HG03095 (cell line): Measurements from ENCODE around the gene TRIM15.

Source experiments
- ATAC-seq: cut with Tn5 transposase; IDR thresholded peaks from one replicate; pipeline ENCODE4 v1.9.1; 2021; ENCODE audit warnings: moderate library complexity; ENCODE audit not compliant: unreplicated experiment

The TRIM15 gene

GRCh38 chr6:30144811-30145210 is 18.5 kb upstream of the TRIM15 start:
- ATAC-seq, result no peak

GRCh38 chr6:30145818-30146217 is 17.5 kb upstream of the TRIM15 start:
- no peak for ATAC-seq

GRCh38 chr6:30147096-30147495 is 16.2 kb upstream of the TRIM15 start:
- ATAC-seq, result no peak

GRCh38 chr6:30149234-30149633 is 14.1 kb upstream of the TRIM15 start:
- ATAC-seq, result no peak

GRCh38 chr6:30149858-30150550 is 13.3 kb upstream of the TRIM15 start:
- ATAC-seq, result no peak

GRCh38 chr6:30150671-30151395 is 12.5 kb upstream of the TRIM15 start:
- ATAC-seq, result no peak

- ATAC-seq, result no peak
Measured at GRCh38 chr6:30151580-30151979, 11.8 kb upstream of the TRIM15 start.

GRCh38 chr6:30152016-30152673 is 11.2 kb upstream of the TRIM15 start:
- ATAC-seq, result no peak

- ATAC-seq, result no peak
Measured at GRCh38 chr6:30152910-30153610, 10.3 kb upstream of the TRIM15 start.

- no peak for ATAC-seq
Measured at GRCh38 chr6:30154061-30154460, 9.3 kb upstream of the TRIM15 start.

GRCh38 chr6:30154709-30155519 is 8.4 kb upstream of the TRIM15 start:
- no peak for ATAC-seq

GRCh38 chr6:30155520-30156261 is 7.7 kb upstream of the TRIM15 start:
- ATAC-seq, result no peak

- no peak for ATAC-seq
Measured at GRCh38 chr6:30156262-30156599, 7.1 kb upstream of the TRIM15 start.

- no peak for ATAC-seq
Measured at GRCh38 chr6:30156774-30157173, 6.6 kb upstream of the TRIM15 start.

GRCh38 chr6:30157581-30157980 is 5.8 kb upstream of the TRIM15 start:
- ATAC-seq, result no peak

- no peak for ATAC-seq
Measured at GRCh38 chr6:30157999-30158398, 5.3 kb upstream of the TRIM15 start.

- ATAC-seq, result no peak
Measured at GRCh38 chr6:30158475-30159040, 4.8 kb upstream of the TRIM15 start.

GRCh38 chr6:30160008-30160784 is 3.1 kb upstream of the TRIM15 start:
- no peak for ATAC-seq
